Neural cell (in vitro differentiated cells): ENCODE data around the gene ELP1. TPM values are rescaled to one million over a fixed set of nuclear protein-coding genes. Genes with fewer than 3 reads are reported as not detected.

Source experiments
- H2AFZ ChIP-seq: fragments of 200-600, 300-800 bp; sonication (generic), shearing (Covaris generic); 2 replicates; pipeline ENCODE4 v1.6.0; 2014; ENCODE audit warnings: low read depth, mild to moderate bottlenecking, antibody characterized with exemption, low read length, moderate library complexity
- H3F3A ChIP-seq: fragments of 200-600 bp; shearing (Covaris generic); 2 replicates; pipeline ENCODE4 v1.6.1; 2016; ENCODE audit warnings: mild to moderate bottlenecking, moderate library complexity, mixed read lengths, antibody characterized with exemption, low read length; ENCODE audit not compliant: insufficient read depth, poor library complexity, severe bottlenecking
- H3K27ac ChIP-seq: fragments of 200-600, 300-800 bp; sonication (generic), shearing (Covaris generic); 2 replicates; pipeline ENCODE4 v1.5.1; 2014; ENCODE audit warnings: mild to moderate bottlenecking, low read length, moderate library complexity
- H3K27me3 ChIP-seq: fragments of 300-800, 200-600 bp; sonication (generic), shearing (Covaris generic); 2 replicates; pipeline ENCODE4 v1.6.0; 2014; ENCODE audit warnings: mild to moderate bottlenecking, low read depth, low read length, moderate library complexity; ENCODE audit not compliant: insufficient read depth
- H3K36me3 ChIP-seq: fragments of 300-800, 200-600 bp; sonication (generic), shearing (Covaris generic); 2 replicates; pipeline ENCODE4 v1.5.1; 2014; ENCODE audit warnings: mild to moderate bottlenecking, antibody characterized with exemption, low read length, moderate library complexity; ENCODE audit not compliant: insufficient read depth
- H3K4me2 ChIP-seq: fragments of 300-800, 200-600 bp; sonication (generic), shearing (Covaris generic); 2 replicates; pipeline ENCODE4 v1.6.0; 2014; ENCODE audit warnings: mild to moderate bottlenecking, low read length
- H3K4me3 ChIP-seq: fragments of 300-800, 200-600 bp; sonication (generic), shearing (Covaris generic); 2 replicates; pipeline ENCODE4 v1.5.1; 2014; ENCODE audit warnings: mild to moderate bottlenecking, low read length, moderate library complexity
- H3K79me2 ChIP-seq: fragments of 200-600 bp; shearing (Covaris generic); replicated peaks from 2 replicates; pipeline ENCODE4 v1.6.0; 2014; ENCODE audit warnings: mild to moderate bottlenecking, low read length, moderate library complexity; ENCODE audit not compliant: insufficient read depth
- H3K9ac ChIP-seq: fragments of 300-800, 200-600 bp; sonication (generic), shearing (Covaris generic); 2 replicates; pipeline ENCODE4 v1.6.1; 2016; ENCODE audit warnings: mild to moderate bottlenecking, low read length, mixed read lengths
- H3K9me2 ChIP-seq: fragments of 200-600 bp; shearing (Covaris generic); 2 replicates; pipeline ENCODE4 v1.6.1; 2016; ENCODE audit warnings: mild to moderate bottlenecking, low read length, mixed read lengths; ENCODE audit not compliant: insufficient read depth
- H3K9me3 ChIP-seq: fragments of 200-600, 300-800 bp; sonication (generic), shearing (Covaris generic); 2 replicates; pipeline ENCODE4 v1.6.1; 2016; ENCODE audit warnings: mild to moderate bottlenecking, mixed run types, low read length, moderate library complexity, mixed read lengths
- H4K20me1 ChIP-seq: fragments of 200-600 bp; shearing (Covaris generic); 2 replicates; pipeline ENCODE4 v1.6.1; 2016; ENCODE audit warnings: mild to moderate bottlenecking, mixed run types; ENCODE audit not compliant: insufficient read depth
- CTCF ChIP-seq: fragments of 450-650 bp; IDR thresholded peaks from 2 replicates; pipeline ENCODE4 v1.5.1; 2014; ENCODE audit warnings: antibody characterized with exemption, mild to moderate bottlenecking, moderate library complexity; ENCODE audit not compliant: poor library complexity, severe bottlenecking
- EP300 ChIP-seq: fragments of 450-650 bp; conservative IDR thresholded peaks from 2 replicates; pipeline ENCODE4 v1.6.1; 2014; ENCODE audit warnings: antibody characterized with exemption, mild to moderate bottlenecking, moderate library complexity; ENCODE audit not compliant: poor library complexity, severe bottlenecking
- EZH2 ChIP-seq: fragments of 200-600, 300-800 bp; shearing (Covaris generic), sonication (generic); IDR thresholded peaks from 2 replicates; pipeline ENCODE4 v1.6.1; 2014; ENCODE audit warnings: antibody characterized with exemption, low read length, borderline replicate concordance, mild to moderate bottlenecking; ENCODE audit not compliant: insufficient read depth, poor library complexity, severe bottlenecking
- MXI1 ChIP-seq: fragments of 450-650 bp; conservative IDR thresholded peaks from 2 replicates; pipeline ENCODE4 v1.6.1; 2014; ENCODE audit warnings: antibody characterized with exemption, mild to moderate bottlenecking; ENCODE audit not compliant: poor library complexity, severe bottlenecking
- POLR2AphosphoS5 ChIP-seq: IDR thresholded peaks from 2 replicates; pipeline ENCODE4 v1.6.1; 2012
- RAD21 ChIP-seq: fragments of 450-650 bp; conservative IDR thresholded peaks from 2 replicates; pipeline ENCODE4 v1.6.1; 2014; ENCODE audit warnings: antibody characterized with exemption, mild to moderate bottlenecking, moderate library complexity
- REST ChIP-seq: IDR thresholded peaks from 2 replicates; pipeline ENCODE4 v1.6.1; 2012; ENCODE audit warnings: borderline replicate concordance
- SMC3 ChIP-seq: fragments of 450-650 bp; conservative IDR thresholded peaks from 2 replicates; pipeline ENCODE4 v1.6.1; 2014; ENCODE audit warnings: antibody characterized with exemption, mild to moderate bottlenecking, moderate library complexity; ENCODE audit not compliant: poor library complexity
- TAF1 ChIP-seq: IDR thresholded peaks from 2 replicates; pipeline ENCODE4 v1.6.1; 2012; ENCODE audit warnings: low read depth
- polyA plus RNA-seq: library from polyadenylated mRNA; depleted of rRNA; stranded (reverse); fragments of >200 nt; gene quantifications from 2 replicates; pipeline ENCODE4 v1.2.3, GENCODE V29; 2014

ELP1 gene
- polyA plus RNA-seq, 1 donor from 2014 or later: 112 TPM

- Histone ChIP-seq H3K4me3 (no peak overlapping the region), H3K36me3 (peaks cover 19% of the 10 kb centered on the region), H2AFZ (no peak overlapping the region), H3K27ac (no peak overlapping the region), H3K27me3 (no peaks in the 10 kb centered on the region), H3K9ac (no peak overlapping the region), H4K20me1 (no peaks in the 10 kb centered on the region), H3K79me2 (no peaks in the 10 kb centered on the region), H3K4me2 (no peak overlapping the region), H3K9me2 (no peaks in the 10 kb centered on the region), H3K9me3 (no peaks in the 10 kb centered on the region), H3F3A (no peaks in the 10 kb centered on the region)
- no peak for TF ChIP-seq TAF1
- TF ChIP-seq EZH2: no peak
- no peak for TF ChIP-seq REST
- TF ChIP-seq SMC3: no peak
- no peak for TF ChIP-seq EP300
- TF ChIP-seq RAD21: no peak
- no peak for TF ChIP-seq MXI1
- TF ChIP-seq CTCF: no peak
- TF ChIP-seq POLR2AphosphoS5: no peak
Observed at GRCh38 chr9:108913391-108913790, 20.5 kb downstream of the ELP1 start.

GRCh38 chr9:108911820-108912219, 22.1 kb downstream of the ELP1 start:
- Histone ChIP-seq H3K27ac (no peak overlapping the region), H3K27me3 (no peaks in the 10 kb centered on the region), H2AFZ (no peak overlapping the region), H3K4me3 (no peak overlapping the region), H4K20me1 (no peaks in the 10 kb centered on the region), H3K9me3 (no peaks in the 10 kb centered on the region), H3K36me3 (peaks cover 19% of the 10 kb centered on the region), H3F3A (no peaks in the 10 kb centered on the region), H3K4me2 (no peak overlapping the region), H3K9me2 (no peaks in the 10 kb centered on the region), H3K79me2 (no peaks in the 10 kb centered on the region), H3K9ac (no peak overlapping the region)
- TF ChIP-seq MXI1 (no peak), RAD21 (no peak), TAF1 (no peak), CTCF (no peak), POLR2AphosphoS5 (no peak), REST (no peak), EZH2 (no peak), SMC3 (no peak), EP300 (no peak)
